Endothelial cell of umbilical vein (primary cell): ENCODE results near the gene PARN. TPM values are rescaled to one million over a fixed set of nuclear protein-coding genes. Genes with fewer than 3 reads are reported as not detected.

ENCODE experiments used
- BruUV-seq: library from RNA; stranded (reverse); fragments of 400-500 nt; replicated peaks from 2 replicates; lab custom pipeline; 2021; lab: Mats Ljungman, UMichigan
- CTCF ChIA-PET: fragments of 300-600, 350-600 bp; sonication (Branson Sonifier 250); formaldehyde crosslinking; loops from one replicate; lab custom pipeline; 2021; ENCODE audit warnings: antibody characterized with exemption, inconsistent platforms; lab: Charles Lee
- POLR2A ChIA-PET: fragments of 300-600, 350-600 bp; sonication (Branson Sonifier 250); formaldehyde crosslinking; loops from one replicate; lab custom pipeline; 2021; ENCODE audit warnings: antibody characterized with exemption, inconsistent platforms; lab: Charles Lee
- DNase-seq: peaks from one replicate; pipeline ENCODE4 v3.0.0-alpha.2; 2011; ENCODE audit warnings: low read depth, low spot score
- FAIRE-seq: peaks from 2 replicates; lab custom pipeline; 2011; peaks lifted over from hg19 to GRCh38; lab: Jason Lieb, UNC
- H2AFZ ChIP-seq: 2 replicates; pipeline ENCODE4 v1.6.0; 2012; ENCODE audit warnings: low read depth, low read length, control low read depth, inconsistent platforms
- H3K27ac ChIP-seq: 2 replicates; pipeline ENCODE4 v1.5.1; 2011; ENCODE audit warnings: low read depth, mild to moderate bottlenecking, control low read depth, low read length, moderate library complexity; ENCODE audit not compliant: insufficient read depth
- H3K27me3 ChIP-seq, 2 experiments: 2 replicates each; pipeline versions ENCODE4 v1.6.0 to v1.6.1; 2011; ENCODE audit warnings: low read length in 2 of 2, mixed read lengths in 1 of 2; ENCODE audit not compliant: control insufficient read depth in 2 of 2, insufficient read depth in 2 of 2
- H3K36me3 ChIP-seq, 2 experiments: 2 replicates in 1 of 2; 3 replicates in 1 of 2; pipeline ENCODE4 v1.5.1; 2011; ENCODE audit warnings: low read length in 2 of 2, mild to moderate bottlenecking in 1 of 2, moderate library complexity in 1 of 2; ENCODE audit not compliant: control insufficient read depth in 2 of 2, insufficient read depth in 2 of 2; ENCODE audit errors: extremely low read depth in 1 of 2
- H3K4me1 ChIP-seq: 3 replicates; pipeline ENCODE4 v1.5.1; 2011; ENCODE audit warnings: mild to moderate bottlenecking, low read length; ENCODE audit not compliant: control insufficient read depth, insufficient read depth; ENCODE audit errors: extremely low read depth
- H3K4me2 ChIP-seq: 2 replicates; pipeline ENCODE4 v1.6.1; 2011; ENCODE audit warnings: low read length, control low read depth, mixed read lengths; ENCODE audit not compliant: insufficient read depth
- H3K4me3 ChIP-seq, 3 experiments: fragments of 200-600 bp in 1 of 3; sonication (generic), shearing (Covaris generic) in 1 of 3; replicated peaks in 1 of 3; 2 replicates each; pipeline ENCODE4 v1.5.1; 2011 to 2016; ENCODE audit warnings: control low read depth in 3 of 3, low read length in 3 of 3, mild to moderate bottlenecking in 2 of 3, inconsistent platforms in 1 of 3, low read depth in 1 of 3, moderate library complexity in 1 of 3; ENCODE audit not compliant: insufficient read depth in 1 of 3
- H3K79me2 ChIP-seq: 2 replicates; pipeline ENCODE4 v1.6.0; 2012; ENCODE audit warnings: low read length, inconsistent platforms; ENCODE audit not compliant: control insufficient read depth, insufficient read depth
- H3K9ac ChIP-seq: replicated peaks from 2 replicates; pipeline ENCODE3; 2011; ENCODE audit warnings: low read length, control low read depth; ENCODE audit not compliant: insufficient read depth; ENCODE audit errors: extremely low read depth
- H3K9me1 ChIP-seq: replicated peaks from 3 replicates; pipeline ENCODE4 v1.6.0; 2011; ENCODE audit warnings: mild to moderate bottlenecking, low read length; ENCODE audit not compliant: control insufficient read depth, insufficient read depth; ENCODE audit errors: extremely low read depth
- H3K9me3 ChIP-seq: replicated peaks from 2 replicates; pipeline ENCODE4 v1.5.1; 2012; ENCODE audit warnings: low read length, inconsistent platforms; ENCODE audit not compliant: control insufficient read depth, insufficient read depth
- H4K20me1 ChIP-seq: replicated peaks from 2 replicates; pipeline ENCODE3; 2011; ENCODE audit warnings: mild to moderate bottlenecking, low read length; ENCODE audit not compliant: control insufficient read depth, insufficient read depth; ENCODE audit errors: extremely low read depth
- CTCF ChIP-seq, 2 donors: IDR thresholded peaks; 1 replicate in 1 of 2; 2 replicates in 1 of 2; pipeline ENCODE4 v1.5.1; 2011; ENCODE audit warnings: low read length in 2 of 2, mild to moderate bottlenecking in 2 of 2, moderate library complexity in 2 of 2, control low read depth in 1 of 2, inconsistent platforms in 1 of 2, low read depth in 1 of 2; ENCODE audit not compliant: insufficient read depth in 1 of 2; ENCODE audit errors: extremely low read depth in 1 of 2
- EZH2 ChIP-seq: IDR thresholded peaks from 2 replicates; pipeline ENCODE4 v1.6.1; 2012; ENCODE audit warnings: borderline replicate concordance, low read depth, mild to moderate bottlenecking, moderate library complexity, low read length, inconsistent platforms; ENCODE audit not compliant: severe bottlenecking
- FOS ChIP-seq: IDR thresholded peaks from 2 replicates; pipeline ENCODE4 v1.6.1; 2011; ENCODE audit warnings: mild to moderate bottlenecking, low read length, moderate library complexity, borderline replicate concordance; ENCODE audit not compliant: insufficient read depth
- GATA2 ChIP-seq: IDR thresholded peaks from 2 replicates; pipeline ENCODE4 v1.7.0; 2011; ENCODE audit warnings: low read depth, mild to moderate bottlenecking, moderate library complexity, mixed read lengths, low read length; ENCODE audit not compliant: insufficient read length, insufficient read depth
- JUN ChIP-seq: IDR thresholded peaks from 2 replicates; pipeline ENCODE4 v1.6.1; 2011; ENCODE audit warnings: borderline replicate concordance, low read depth; ENCODE audit not compliant: insufficient read length, insufficient read depth
- MYC ChIP-seq: IDR thresholded peaks from one replicate; pipeline ENCODE4 v1.6.1; 2011; ENCODE audit warnings: mild to moderate bottlenecking, low read depth, low read length
- POLR2A ChIP-seq: IDR thresholded peaks from 2 replicates; pipeline ENCODE4 v1.6.1; 2012; ENCODE audit warnings: low read depth, mild to moderate bottlenecking, control low read depth, low read length
- POLR2AphosphoS5 ChIP-seq: IDR thresholded peaks from 2 replicates; pipeline ENCODE4 v1.6.1; 2012; ENCODE audit warnings: low read depth, mild to moderate bottlenecking, control low read depth, low read length, moderate library complexity; ENCODE audit not compliant: insufficient read depth
- dilution Hi-C: fragments of 300-500 bp; cut with MboI; formaldehyde crosslinking; loops from one replicate; pipeline ENCODE4 v1.15.0; 2019; ENCODE audit warnings: low sequenced_read_pairs; ENCODE audit not compliant: extremely low pct_ligation_motif_present
- intact Hi-C: fragments of 100-400 bp; cut with micrococcal nuclease; formaldehyde crosslinking; loops from one replicate; pipeline ENCODE4 v1.10.0; 2022
- polyA plus RNA-seq, 4 experiments: library from polyadenylated mRNA; depleted of rRNA in 3 of 4; stranded (reverse) in 3 of 4; unstranded in 1 of 4; fragments of >200 nt; gene quantifications; 2 replicates each; pipeline versions ENCODE4 v1.2.1 to v1.2.3, GENCODE V29; 2011 to 2012; ENCODE audit warnings: missing spikeins in 1 of 4
- total RNA-seq: library from RNA; stranded (reverse); gene quantifications from 2 replicates; pipeline ENCODE4 v1.2.3, GENCODE V29; 2021
- TF ChIP-seq, protein P1 (sequence below): IDR thresholded peaks from 2 replicates; pipeline ENCODE4 v1.6.1; 2011; ENCODE audit not compliant: insufficient read depth, insufficient read length

Gene PARN
- total and polyA plus RNA-seq, 2 donors (not counting 3 experiments of a cell fraction or from before 2014, with no cell fraction given), result 16.9 to 24.6 TPM

DNA sequence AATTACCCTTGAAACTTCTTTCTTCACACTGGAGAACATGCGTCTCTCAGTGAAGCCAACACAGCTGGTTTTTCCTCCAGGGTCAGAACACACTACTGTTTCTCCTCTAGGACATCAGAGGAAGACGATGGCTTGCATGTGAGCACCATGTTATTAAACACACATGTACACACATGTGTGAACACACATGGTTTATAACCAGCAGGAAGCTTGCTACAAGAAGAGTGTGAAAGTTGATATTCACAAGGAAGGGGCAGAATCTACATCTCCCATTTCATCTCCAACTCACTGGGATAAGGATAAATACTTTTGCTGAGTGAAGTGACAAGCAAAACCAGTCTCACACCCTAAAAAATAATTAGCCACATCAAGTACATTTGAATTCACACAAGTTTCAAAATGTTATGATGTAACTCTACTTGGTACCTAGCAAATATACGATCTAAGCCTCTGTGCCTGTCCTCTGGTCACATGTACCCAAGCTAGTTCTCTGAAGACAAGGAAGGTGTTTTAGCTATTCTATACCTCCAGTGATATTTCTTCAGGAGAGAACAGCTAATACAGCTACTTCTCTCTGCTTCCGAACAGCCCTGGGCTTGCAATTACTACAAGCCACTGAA is 127.7 kb downstream of the PARN start:
- H3K9me1 ChIP-seq, result no peaks in the 10 kb centered on the region
- H3K9ac ChIP-seq, result no peak overlapping the region
- no peak for DNase-seq
- H3K9me3 ChIP-seq, result no peaks in the 10 kb centered on the region
- H4K20me1 ChIP-seq, result no peaks in the 10 kb centered on the region
- H3K79me2 ChIP-seq, result no peaks in the 10 kb centered on the region
- BruUV-seq, result no TSS peak
- TF ChIP-seq CTCF (IDR thresholded peaks at IDR 0.05; ENCODE audit: extremely low read depth in 1 of 2, insufficient read depth in 1 of 2, low read depth in 1 of 2, low read length in 2 of 2) (no peak), GATA2 (no peak), POLR2AphosphoS5 (no peak), FOS (no peak), MYC (no peak), EZH2 (no peak), POLR2A (no peak), JUN (no peak)
- TF ChIP-seq, protein P1, sequence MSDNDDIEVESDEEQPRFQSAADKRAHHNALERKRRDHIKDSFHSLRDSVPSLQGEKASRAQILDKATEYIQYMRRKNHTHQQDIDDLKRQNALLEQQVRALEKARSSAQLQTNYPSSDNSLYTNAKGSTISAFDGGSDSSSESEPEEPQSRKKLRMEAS, result no peak
- H3K4me3 ChIP-seq, result no peak overlapping the region
- no peak overlapping the region for H2AFZ ChIP-seq
- intact Hi-C loops (no loop called here), dilution Hi-C loops (no loop called here)
- H3K36me3 ChIP-seq, result no peaks in the 10 kb centered on the region
- no peak overlapping the region for H3K4me2 ChIP-seq
- H3K4me1 ChIP-seq, result peaks cover 23% of the 10 kb centered on the region
- ChIA-PET CTCF (interaction anchor here (1.3 to 2.3 kb wide), 3 partner anchors 9 to 26 kb away, joined by 3 to 10 read pairs (median 5); no protein-coding TSS in a partner anchor), POLR2A (no interaction called here)
- H3K27me3 ChIP-seq, result no peaks in the 10 kb centered on the region
- no peak for FAIRE-seq
- H3K27ac ChIP-seq, result no peak overlapping the region
